Measurements from ENCODE around the gene C13orf46.

DNA sequence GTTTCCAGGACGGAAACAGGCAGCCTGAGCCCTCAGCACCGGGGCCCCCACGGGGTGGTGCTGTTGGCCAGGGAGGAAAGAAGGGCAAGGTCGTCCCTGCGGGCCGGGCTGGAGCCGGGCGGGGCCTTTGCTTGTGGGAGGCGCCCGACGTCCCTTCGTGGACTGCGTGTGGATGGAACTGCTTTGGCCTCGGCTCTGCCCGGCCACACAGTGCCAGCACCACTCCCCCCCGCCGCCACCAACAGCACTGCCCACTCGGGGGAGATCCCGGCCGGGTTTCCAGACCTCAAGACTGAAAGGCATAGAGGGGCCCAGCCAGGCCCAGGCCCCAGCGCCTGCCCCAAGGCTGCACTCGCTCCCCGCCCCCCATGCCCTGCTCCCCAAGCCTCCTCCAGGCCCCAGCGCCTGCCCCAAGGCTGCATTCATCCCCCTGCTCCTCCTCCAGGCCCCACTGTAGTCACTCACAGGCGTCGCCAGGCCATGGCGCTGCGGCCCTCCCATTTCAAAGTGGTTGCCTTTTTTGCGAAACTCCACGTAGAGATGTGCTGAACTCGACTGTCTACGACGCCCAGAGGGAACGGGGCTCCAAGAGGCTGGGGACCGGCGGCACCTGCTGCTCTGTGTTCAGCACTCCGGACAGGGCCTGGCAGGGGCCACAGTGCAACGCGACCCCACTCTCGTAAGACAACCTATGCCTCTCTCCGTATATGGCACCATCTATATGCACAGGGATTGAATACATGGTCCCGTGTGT, 22.5 kb downstream of the C13orf46 start:
- TF ChIP-seq, protein P1, sequence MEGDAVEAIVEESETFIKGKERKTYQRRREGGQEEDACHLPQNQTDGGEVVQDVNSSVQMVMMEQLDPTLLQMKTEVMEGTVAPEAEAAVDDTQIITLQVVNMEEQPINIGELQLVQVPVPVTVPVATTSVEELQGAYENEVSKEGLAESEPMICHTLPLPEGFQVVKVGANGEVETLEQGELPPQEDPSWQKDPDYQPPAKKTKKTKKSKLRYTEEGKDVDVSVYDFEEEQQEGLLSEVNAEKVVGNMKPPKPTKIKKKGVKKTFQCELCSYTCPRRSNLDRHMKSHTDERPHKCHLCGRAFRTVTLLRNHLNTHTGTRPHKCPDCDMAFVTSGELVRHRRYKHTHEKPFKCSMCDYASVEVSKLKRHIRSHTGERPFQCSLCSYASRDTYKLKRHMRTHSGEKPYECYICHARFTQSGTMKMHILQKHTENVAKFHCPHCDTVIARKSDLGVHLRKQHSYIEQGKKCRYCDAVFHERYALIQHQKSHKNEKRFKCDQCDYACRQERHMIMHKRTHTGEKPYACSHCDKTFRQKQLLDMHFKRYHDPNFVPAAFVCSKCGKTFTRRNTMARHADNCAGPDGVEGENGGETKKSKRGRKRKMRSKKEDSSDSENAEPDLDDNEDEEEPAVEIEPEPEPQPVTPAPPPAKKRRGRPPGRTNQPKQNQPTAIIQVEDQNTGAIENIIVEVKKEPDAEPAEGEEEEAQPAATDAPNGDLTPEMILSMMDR (IDR thresholded peaks at IDR 0.05) = peak; percentile 70
- TF ChIP-seq EZH2 (IDR thresholded peaks at IDR 0.05; ENCODE audit: borderline replicate concordance, insufficient read depth, low read depth, low read length, poor library complexity, severe bottlenecking) = no peak

All from B cell (primary cell).